ENCODE measurements around the gene GALNT9.

GRCh38 chr12:132219323-132219722 is 110.1 kb downstream of the GALNT9 start:
- TF ChIP-seq POLR2AphosphoS5 (IDR thresholded peaks at IDR 0.05) = no peak
- no peak for TF ChIP-seq POLR2A (IDR thresholded peaks at IDR 0.05)
- TF ChIP-seq, protein P1, sequence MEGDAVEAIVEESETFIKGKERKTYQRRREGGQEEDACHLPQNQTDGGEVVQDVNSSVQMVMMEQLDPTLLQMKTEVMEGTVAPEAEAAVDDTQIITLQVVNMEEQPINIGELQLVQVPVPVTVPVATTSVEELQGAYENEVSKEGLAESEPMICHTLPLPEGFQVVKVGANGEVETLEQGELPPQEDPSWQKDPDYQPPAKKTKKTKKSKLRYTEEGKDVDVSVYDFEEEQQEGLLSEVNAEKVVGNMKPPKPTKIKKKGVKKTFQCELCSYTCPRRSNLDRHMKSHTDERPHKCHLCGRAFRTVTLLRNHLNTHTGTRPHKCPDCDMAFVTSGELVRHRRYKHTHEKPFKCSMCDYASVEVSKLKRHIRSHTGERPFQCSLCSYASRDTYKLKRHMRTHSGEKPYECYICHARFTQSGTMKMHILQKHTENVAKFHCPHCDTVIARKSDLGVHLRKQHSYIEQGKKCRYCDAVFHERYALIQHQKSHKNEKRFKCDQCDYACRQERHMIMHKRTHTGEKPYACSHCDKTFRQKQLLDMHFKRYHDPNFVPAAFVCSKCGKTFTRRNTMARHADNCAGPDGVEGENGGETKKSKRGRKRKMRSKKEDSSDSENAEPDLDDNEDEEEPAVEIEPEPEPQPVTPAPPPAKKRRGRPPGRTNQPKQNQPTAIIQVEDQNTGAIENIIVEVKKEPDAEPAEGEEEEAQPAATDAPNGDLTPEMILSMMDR (IDR thresholded peaks at IDR 0.05) = no peak
- TF ChIP-seq EP300 (IDR thresholded peaks at IDR 0.05) = no peak
